ENCODE results near the gene ZNF503. TPM values are rescaled to one million over a fixed set of nuclear protein-coding genes. Genes with fewer than 3 reads are reported as not detected.
"Not testable (repeated sequence)": the region's sequence is repeated elsewhere in the genome, so short reads cannot be mapped to it uniquely, and the experiment has no call there.

ZNF503 gene
- total RNA-seq, 4 donors from 2014 or later = 5.7 to 7.6 (median 6.6) TPM

DNA sequence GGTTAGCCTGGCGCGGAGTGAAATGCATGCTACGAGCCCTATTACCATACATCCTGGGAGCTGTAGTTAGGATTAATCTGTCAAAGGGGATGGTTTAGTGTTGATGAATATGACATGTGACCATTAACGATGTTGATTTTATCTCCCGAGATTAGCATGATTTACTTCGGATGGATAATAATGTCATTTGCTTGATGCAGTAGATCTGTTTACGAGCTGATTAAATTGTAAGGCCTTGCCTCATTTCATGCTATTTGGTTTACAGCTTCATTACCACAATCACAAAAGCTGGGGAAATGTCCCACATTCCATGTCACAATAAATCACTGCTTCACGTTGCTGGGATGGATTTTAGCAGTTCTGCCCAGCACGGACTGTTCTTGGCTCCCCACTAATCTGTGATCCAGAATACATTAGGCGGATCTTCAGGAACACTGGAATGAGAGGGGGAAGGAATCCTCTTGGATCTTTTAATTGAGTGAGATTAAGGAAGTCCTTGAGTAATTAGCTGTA, 22.3 kb downstream of the ZNF503 start:
- Histone ChIP-seq H3K36me3 (no peaks in the 10 kb centered on the region), H3K9me3 (no peaks in the 10 kb centered on the region), H3K27me3 (no peaks in the 10 kb centered on the region), H3K4me3 (no peak overlapping the region), H3K4me1 (no peaks in the 10 kb centered on the region), H3K27ac (no peak overlapping the region)
- TF ChIP-seq POLR2A (IDR thresholded peaks at IDR 0.05) (no peak), CTCF (IDR thresholded peaks at IDR 0.05) (no peak), EP300 (IDR thresholded peaks at IDR 0.05) (no peak), POLR2AphosphoS5 (IDR thresholded peaks at IDR 0.05) (peak in 1 of 3 donors; percentile 47)
- no peak for DNase-seq (ENCODE audit: low spot score in 2 of 2)
- WGBS = 50% methylated on average over 10 of the region's 10 CpGs

GRCh38 chr10:75378379-75378778, 23.2 kb downstream of the ZNF503 start:
- Histone ChIP-seq H3K4me1 (no peaks in the 10 kb centered on the region), H3K36me3 (no peaks in the 10 kb centered on the region), H3K27me3 (no peaks in the 10 kb centered on the region), H3K9me3 (no peaks in the 10 kb centered on the region), H3K4me3 (no peak overlapping the region), H3K27ac (no peak overlapping the region)
- 85% methylated on average over 2 of the region's 2 CpGs for WGBS
- TF ChIP-seq CTCF (IDR thresholded peaks at IDR 0.05) = no peak
- TF ChIP-seq EP300 (IDR thresholded peaks at IDR 0.05) = no peak
- TF ChIP-seq POLR2AphosphoS5 (IDR thresholded peaks at IDR 0.05) = no peak
- TF ChIP-seq POLR2A (IDR thresholded peaks at IDR 0.05) = no peak
- DNase-seq (ENCODE audit: low spot score in 2 of 2) = no peak

DNA sequence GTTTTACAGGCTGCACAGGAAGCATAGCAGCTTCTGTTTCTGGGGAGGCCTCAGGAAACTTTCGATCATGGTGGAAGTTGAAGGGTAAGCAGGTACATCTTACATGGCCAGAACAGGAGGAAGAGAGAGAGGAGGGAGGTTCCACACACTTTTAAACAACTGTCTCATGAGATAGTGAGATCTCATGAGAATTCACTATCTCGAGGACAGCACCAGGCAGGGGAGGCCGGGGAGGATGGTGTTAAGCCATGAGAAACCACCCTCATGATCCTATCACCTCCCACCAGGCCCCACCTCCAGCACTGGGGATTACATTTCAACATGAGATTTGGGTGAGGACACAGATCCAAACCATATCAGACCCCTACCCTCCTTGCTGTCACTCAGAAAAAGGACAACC, 23.7 kb downstream of the ZNF503 start:
- H3K4me3 ChIP-seq = no peak overlapping the region
- DNase-seq (ENCODE audit: low spot score in 2 of 2) = no peak
- H3K27me3 ChIP-seq = no peaks in the 10 kb centered on the region
- no peaks in the 10 kb centered on the region for H3K4me1 ChIP-seq
- TF ChIP-seq POLR2A (IDR thresholded peaks at IDR 0.05) (no peak), POLR2AphosphoS5 (IDR thresholded peaks at IDR 0.05) (no peak), CTCF (IDR thresholded peaks at IDR 0.05) (no peak), EP300 (IDR thresholded peaks at IDR 0.05) (no peak)
- H3K36me3 ChIP-seq = no peaks in the 10 kb centered on the region
- H3K27ac ChIP-seq = no peak overlapping the region
- 87% methylated on average over 3 of the region's 3 CpGs for WGBS
- no peaks in the 10 kb centered on the region for H3K9me3 ChIP-seq

- 70% methylated on average over 2 of the region's 2 CpGs for whole genome bisulfite sequencing
- no peaks in the 10 kb centered on the region for H3K27me3 ChIP-seq
- H3K9me3 ChIP-seq = no peaks in the 10 kb centered on the region
- no peak overlapping the region for H3K27ac ChIP-seq
- no peak for TF ChIP-seq POLR2AphosphoS5 (IDR thresholded peaks at IDR 0.05)
- TF ChIP-seq POLR2A (IDR thresholded peaks at IDR 0.05) = no peak
- TF ChIP-seq CTCF (IDR thresholded peaks at IDR 0.05) = no peak
- no peak for TF ChIP-seq EP300 (IDR thresholded peaks at IDR 0.05)
- H3K4me3 ChIP-seq = no peak overlapping the region
- no peaks in the 10 kb centered on the region for H3K36me3 ChIP-seq
- no peak for DNase-seq (ENCODE audit: low spot score in 2 of 2)
- no peaks in the 10 kb centered on the region for H3K4me1 ChIP-seq
Observed at GRCh38 chr10:75375838-75376237, 25.7 kb downstream of the ZNF503 start.

DNA sequence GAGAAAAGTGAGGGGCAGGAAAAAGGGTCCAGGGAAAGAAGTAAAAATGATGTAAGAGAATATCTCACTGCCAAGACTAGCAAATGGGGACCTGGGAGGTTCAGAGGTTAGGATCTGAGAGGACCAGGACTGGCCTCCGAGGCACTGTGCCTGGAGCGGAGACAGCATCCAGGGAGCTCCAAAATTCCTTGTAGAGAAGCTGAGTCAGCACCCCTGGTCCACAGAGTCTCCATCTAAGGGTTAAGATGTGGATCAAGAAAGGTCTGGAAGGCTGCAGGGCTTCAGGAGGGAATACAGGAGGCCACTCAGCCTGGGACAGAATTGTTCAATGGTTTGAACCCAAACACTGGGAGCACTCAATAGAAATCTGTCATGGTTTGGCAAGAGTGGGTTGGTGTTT, 30.6 kb downstream of the ZNF503 start:
- H3K36me3 ChIP-seq = no peaks in the 10 kb centered on the region
- no peak for DNase-seq (ENCODE audit: low spot score in 2 of 2)
- no peak overlapping the region for H3K4me3 ChIP-seq
- WGBS = 95% methylated on average over 2 of the region's 2 CpGs
- H3K27ac ChIP-seq = no peak overlapping the region
- no peaks in the 10 kb centered on the region for H3K9me3 ChIP-seq
- no peaks in the 10 kb centered on the region for H3K4me1 ChIP-seq
- TF ChIP-seq EP300 (IDR thresholded peaks at IDR 0.05) (no peak), CTCF (IDR thresholded peaks at IDR 0.05) (no peak), POLR2AphosphoS5 (IDR thresholded peaks at IDR 0.05) (no peak), POLR2A (IDR thresholded peaks at IDR 0.05) (no peak)
- no peaks in the 10 kb centered on the region for H3K27me3 ChIP-seq

GRCh38 chr10:75369838-75370237, 31.7 kb downstream of the ZNF503 start:
- not testable (repeated sequence) for H3K27me3 ChIP-seq; H3K4me3 ChIP-seq; H3K27ac ChIP-seq; H3K9me3 ChIP-seq; DNase-seq (ENCODE audit: low spot score in 2 of 2); H3K36me3 ChIP-seq; H3K4me1 ChIP-seq
- WGBS = 93% methylated on average over 9 of the region's 9 CpGs
